Body of pancreas (tissue), 4 donors: ENCODE results near the gene TNFRSF25.

Experiments
- POLR2A ChIP-seq, 3 donors: fragments of 450-650 bp; IDR thresholded peaks; one replicate each; pipeline ENCODE4 v1.6.1; 2016; ENCODE audit warnings: antibody characterized with exemption in 3 of 3, mild to moderate bottlenecking in 2 of 3
- TF ChIP-seq, protein P1 (sequence below), 7 experiments: fragments of 450-650 bp in 4 of 7; fragments of 200-600 bp in 3 of 7; sonication (generic) in 3 of 7; IDR thresholded peaks; one replicate each; pipeline ENCODE4 v1.5.1; 2016 to 2019; ENCODE audit warnings: antibody characterized with exemption in 7 of 7

DNA sequence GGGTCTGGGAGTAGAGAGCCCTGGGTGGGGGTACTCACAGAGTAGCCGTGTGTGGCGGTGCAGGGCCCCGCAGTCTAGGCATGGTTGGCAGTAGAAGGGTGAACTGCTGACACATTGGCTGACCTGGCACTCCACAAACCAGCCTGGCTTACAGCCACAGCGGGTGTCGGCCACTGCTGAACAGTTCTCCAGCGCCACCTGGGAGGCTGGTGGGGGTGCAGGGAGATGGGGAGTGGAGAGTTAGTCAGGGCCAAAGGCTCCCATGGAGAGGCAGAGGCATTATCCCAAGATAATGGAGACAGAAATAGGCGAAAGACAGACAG lies 1.5 kb downstream of the TNFRSF25 start:
- TF ChIP-seq, protein P1, sequence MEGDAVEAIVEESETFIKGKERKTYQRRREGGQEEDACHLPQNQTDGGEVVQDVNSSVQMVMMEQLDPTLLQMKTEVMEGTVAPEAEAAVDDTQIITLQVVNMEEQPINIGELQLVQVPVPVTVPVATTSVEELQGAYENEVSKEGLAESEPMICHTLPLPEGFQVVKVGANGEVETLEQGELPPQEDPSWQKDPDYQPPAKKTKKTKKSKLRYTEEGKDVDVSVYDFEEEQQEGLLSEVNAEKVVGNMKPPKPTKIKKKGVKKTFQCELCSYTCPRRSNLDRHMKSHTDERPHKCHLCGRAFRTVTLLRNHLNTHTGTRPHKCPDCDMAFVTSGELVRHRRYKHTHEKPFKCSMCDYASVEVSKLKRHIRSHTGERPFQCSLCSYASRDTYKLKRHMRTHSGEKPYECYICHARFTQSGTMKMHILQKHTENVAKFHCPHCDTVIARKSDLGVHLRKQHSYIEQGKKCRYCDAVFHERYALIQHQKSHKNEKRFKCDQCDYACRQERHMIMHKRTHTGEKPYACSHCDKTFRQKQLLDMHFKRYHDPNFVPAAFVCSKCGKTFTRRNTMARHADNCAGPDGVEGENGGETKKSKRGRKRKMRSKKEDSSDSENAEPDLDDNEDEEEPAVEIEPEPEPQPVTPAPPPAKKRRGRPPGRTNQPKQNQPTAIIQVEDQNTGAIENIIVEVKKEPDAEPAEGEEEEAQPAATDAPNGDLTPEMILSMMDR (IDR thresholded peaks at IDR 0.05): peak in 4 of 7 experiments; percentile 24 to 59 (median 34)
- TF ChIP-seq POLR2A (IDR thresholded peaks at IDR 0.05): no peak
